Stromal cell of bone marrow (primary cell): ENCODE results near the gene HOXD4.

Experiments used
- DNase-seq: peaks from one replicate; pipeline ENCODE4 v3.0.0-alpha.2; 2012; ENCODE audit warnings: low read depth

The HOXD4 gene

DNA sequence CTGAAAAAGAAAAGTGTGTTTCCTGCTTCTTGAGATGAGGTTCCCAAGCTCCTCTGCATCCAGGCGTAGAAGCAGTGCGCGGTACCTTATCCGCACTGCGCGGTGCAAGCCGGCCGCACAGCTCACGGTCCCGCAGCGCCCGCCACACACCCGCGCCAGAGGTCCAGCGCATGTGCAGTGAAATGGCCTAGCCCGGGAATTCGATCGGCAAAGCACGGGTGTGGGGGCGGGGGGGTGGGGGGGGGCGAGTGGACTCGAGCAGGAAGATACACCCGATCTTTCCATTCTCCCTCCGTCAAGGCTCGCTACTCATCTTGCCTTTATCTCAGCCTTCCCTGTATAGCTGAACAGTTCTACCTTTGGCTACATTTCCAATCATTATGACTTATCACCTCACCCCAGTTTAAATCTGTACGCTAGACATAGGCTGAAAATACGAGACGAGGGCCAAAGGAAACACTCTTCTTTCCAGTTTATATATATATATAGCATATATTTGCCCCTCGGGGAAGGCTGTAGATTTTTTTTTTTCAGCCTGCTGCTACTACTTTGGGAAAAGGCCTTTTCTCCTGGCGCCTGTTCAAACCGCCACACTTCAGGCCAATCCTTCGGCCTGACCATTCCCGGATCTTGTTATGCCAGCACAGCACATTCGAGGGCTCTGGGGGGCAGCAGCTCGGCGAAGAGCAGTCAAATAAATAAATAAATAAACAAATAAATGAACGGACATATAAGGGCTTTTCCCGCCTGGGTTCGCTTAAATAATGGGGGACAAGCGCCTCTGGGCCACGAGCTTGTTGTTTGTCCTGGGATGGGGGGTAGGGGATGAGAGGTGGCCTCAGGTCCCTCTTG lies 11.5 kb upstream of the HOXD4 start:
- no peak for DNase-seq

DNA sequence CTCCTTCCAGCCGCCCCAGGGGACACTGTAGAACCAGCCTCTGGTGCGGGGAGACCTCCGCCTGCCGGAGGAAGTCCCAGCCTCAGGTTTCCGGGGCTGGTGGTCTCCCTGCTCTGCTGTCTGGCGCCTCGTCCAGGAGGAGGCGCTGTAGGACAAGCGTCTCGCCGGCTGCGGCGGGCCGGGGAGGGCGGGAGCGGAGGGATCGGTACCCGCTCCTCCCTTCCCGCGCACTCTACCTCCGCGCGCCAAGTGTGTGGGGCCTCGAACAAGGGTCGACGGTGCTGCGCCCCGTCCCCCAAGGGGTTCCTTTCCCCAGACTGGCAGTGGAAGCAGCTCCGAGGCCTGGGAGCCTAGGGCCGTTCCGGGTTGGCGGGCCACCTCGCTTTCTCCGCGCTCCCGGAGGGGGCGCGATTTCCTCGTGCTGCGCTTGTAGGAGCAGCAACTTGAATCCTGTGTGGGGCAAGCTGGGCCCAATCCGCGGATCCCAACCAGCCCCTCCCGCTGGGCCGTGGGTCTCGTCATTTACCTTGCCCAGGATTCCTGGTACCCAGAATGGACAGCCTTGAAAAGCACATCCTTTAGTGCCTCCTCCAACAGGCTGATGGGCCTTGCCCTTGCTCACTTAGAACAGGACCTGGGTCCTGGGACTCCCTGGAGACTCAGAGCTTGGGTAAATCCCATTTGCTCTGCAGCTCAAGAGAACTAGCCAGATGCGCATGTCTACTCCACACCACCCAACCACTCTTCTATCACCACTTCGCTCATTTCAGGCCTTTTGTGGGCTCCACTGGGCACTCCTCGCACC lies 10.6 kb upstream of the HOXD4 start:
- DNase-seq, result peak; percentile 58

DNA sequence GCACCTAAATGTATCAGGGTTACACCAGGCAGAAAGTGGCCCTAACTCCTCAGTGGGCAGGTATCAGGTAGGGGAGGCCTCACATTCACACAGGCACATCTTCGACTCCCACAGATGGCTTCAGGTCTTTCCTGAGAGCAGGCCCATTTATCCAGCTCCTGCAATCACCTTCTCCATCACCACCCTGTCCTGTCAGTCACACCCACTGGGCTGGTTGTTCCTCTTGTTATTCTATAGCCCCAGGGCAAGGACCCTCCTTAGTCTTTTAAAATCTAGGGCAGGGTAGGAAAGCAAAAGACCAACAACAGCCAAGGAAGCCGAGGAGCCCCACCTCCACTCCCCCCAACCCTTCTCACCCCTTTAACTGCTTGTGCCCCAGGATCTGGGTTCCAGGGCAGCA lies 9.1 kb upstream of the HOXD4 start:
- no peak for DNase-seq

DNA sequence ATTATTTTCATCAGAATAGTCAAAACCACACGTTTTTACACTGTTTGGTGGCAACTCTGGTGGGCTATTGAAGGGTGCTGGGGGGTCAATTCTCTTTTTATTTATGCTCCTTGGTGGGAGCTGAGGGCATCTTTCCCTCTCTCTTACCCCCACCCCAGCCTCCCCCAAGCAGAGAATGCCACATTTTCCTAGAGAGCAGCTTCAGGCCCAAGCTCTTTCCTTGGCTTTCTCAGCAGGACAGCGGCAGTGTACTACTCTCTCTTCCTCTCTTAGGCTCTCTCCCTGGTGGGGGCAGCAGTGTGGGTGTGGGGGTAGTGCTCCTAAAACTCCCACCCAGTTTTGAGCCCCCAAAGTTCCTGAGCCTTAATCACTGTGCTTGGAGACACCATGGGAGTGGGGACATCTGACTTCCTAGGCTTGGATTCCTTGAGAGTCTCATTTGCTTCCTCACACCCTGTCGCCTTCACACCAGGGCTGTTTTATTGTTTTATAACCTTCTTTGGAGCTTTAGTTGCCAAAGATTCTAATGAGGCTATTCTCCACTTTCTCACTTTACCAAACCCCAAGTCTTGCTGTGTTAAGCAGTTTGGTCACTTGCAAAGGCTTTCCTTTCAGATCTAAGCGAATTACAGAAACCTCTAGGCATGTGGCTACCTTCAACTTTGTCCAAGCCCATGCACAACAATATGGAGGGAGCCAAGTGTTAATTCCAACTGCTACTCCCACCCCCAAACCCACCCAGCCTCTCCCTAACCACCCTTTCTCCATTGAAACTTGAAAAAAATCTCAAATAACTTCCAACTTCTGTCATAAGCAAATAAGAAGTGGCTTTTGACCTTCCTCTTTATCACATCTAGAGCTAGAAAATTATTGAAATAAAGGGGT lies 6.0 kb upstream of the HOXD4 start:
- no peak for DNase-seq

DNA sequence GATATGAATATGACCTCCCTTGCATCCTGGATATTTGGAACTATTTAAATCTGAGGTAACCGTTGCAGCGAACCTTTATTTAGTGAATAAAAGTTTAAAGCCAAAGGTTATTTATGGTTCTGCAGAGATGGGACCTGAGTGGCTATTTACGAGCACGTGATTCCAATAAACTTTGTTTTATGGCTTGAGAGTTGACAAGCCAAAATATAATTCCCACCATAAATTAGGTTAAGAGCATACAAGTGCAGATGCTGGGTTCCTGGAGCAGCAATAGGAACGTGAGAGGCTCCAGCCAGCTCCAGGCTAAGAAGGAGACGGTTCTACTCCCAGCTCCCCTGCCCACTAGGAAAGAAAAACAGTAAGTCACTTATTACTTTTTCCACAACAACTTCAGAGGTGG lies 5.2 kb upstream of the HOXD4 start:
- DNase-seq, result no peak

DNA sequence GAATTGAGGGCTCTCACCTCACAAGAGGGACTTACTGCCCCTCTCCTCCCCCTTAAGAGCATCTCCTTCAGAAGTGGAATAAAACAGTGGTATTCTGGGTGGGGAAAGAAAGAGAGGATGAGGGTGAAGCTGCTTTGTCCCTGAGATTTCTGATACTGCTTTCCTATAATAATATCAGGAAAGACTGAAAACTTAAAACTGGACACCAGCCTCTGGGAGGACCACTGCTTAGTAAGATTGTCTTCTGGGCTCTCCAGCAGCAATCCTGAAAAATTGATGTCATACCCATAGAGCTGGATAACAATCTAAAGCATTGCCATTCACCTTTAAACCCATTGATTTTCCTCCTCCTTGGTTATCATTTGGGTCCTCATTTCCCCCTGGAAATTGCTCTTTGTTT lies 4.7 kb upstream of the HOXD4 start:
- no peak for DNase-seq

DNA sequence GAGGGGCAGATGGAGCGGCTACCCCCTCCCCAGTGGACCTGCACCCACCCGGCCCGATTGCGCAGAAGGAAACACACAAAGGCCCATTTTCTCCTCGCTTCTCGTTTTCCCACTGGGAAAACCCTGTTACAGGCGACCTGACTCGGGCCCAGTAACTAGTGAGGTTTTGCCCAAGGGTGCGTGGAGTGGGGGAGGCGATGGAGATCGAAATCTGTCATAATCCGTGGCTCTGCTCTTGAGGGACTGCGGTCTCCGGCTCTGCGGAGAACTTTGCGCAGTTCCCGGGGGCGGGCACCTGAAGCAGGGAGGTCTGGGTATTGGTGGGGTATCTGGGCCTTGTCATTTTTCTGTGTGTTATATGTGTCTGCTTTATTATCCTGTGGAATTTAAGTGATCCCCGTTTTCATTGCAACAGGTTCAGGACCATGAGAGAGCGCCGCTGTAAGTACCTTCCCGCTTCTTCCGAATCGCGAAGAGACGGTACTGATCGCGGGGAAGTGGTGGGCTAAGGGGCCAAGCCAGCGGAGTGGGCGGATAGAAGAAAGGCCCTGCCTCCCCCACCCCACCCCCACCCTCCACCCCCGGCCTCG lies 4.0 kb upstream of the HOXD4 start:
- DNase-seq, result no peak

DNA sequence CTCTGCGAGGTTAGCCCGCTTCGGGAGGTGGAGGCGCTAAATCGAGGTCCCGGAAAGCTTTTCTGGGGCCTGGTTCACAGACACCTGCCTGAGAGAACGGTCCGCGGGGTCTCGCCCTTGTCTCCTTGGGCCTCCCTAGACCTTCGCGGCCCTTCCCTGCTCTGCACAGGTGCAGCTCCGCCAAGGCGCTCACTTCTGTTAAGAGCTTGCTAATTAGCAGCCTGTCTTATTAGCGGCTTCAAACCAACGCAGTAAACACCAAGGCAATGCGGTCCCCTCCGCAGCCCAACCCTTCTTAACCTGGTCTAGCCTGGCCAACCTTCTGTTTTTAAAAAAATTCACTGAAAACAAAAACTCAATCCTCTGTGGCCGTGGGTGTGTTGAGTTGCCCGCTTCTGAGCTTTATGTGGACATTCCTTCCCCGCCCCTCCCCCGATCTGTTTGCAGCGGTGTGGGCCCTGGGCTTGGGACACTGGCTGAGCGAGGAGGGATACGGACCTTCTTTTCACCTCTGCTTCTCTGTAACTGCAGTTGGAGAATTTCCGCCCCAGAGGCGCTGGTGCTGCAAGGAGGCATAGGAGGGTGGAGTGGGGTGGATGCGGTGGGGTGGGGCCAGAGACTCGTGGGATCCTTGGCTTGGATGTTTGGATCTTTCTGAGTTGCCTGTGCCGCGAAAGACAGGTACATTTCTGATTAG lies 3.4 kb upstream of the HOXD4 start:
- DNase-seq, result no peak

DNA sequence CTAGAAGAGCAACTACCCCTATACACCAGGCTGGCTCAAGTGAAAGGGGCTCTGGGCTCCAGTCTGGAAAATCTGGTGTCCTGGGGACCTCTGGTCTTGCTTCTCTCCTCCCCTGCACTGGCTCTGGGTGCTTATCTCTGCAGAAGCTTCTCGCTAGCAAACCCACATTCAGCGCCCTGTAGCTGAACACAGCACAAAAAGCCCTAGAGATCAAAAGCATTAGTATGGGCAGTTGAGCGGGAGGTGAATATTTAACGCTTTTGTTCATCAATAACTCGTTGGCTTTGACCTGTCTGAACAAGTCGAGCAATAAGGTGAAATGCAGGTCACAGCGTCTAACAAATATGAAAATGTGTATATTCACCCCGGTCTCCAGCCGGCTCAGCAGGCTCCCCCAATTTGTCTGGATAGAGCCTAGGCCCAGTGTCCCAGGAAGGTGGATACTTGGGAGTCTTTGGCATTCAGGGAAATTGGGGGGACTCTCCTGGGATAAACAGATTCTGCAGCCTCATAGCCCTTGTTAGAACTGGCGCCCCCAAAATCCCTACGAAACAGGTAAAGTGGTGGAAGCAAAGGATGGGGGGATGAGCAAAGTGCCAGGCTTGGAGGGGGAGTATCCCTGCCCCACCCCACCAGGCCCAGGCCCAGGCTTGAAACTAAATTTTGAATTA lies 2.5 kb upstream of the HOXD4 start:
- no peak for DNase-seq

DNA sequence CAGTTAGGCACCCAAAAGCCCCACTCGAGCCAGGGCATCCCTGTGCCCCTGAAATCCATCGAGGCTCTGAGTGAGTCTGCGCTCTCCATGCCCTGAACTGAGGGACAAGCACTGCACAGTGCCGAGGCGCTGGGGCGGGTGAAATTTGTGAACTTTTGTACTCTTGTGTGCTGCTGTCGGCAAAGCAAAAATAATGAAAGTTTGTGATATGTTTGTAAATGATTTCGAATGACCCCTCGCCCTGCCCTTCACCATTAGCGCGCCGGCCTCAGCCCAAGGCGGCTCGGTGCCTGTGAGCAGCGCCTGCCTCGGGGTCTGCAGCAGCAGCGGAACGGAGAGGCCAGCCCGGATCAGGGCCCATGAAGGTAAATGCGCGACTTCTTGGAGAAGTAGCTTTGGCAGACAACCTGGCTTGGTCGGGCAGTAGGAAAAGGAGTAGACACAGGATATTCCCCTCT lies 1.8 kb upstream of the HOXD4 start:
- no peak for DNase-seq

DNA sequence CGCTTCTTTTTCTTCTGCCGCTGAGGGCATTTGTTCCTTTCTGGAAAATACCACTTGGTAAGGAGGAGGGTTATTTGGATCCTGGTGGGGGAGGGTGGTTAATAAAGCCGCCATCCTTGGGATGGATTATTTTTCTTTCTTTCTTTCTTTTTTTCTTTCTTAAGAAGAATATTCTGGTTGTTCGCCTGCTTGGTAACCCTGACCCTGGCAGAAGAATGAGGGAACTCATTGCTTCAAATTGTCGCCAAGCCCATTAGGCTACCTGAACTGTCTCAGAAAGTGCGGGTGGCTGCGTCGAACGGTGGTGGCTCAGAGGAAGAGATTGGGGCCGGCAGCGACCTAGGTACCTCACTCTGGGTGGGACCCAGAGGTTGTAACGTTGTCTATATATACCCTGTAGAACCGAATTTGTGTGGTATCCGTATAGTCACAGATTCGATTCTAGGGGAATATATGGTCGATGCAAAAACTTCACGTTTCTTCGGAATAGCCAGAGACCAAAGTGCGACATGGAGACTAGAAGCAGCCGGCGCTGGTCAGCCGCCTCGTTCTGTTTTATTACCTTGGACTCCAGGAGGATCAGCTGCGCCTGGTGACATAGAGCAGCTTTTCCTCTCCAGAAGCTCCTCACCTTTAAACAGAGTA lies 1.3 kb upstream of the HOXD4 start:
- no peak for DNase-seq

DNA sequence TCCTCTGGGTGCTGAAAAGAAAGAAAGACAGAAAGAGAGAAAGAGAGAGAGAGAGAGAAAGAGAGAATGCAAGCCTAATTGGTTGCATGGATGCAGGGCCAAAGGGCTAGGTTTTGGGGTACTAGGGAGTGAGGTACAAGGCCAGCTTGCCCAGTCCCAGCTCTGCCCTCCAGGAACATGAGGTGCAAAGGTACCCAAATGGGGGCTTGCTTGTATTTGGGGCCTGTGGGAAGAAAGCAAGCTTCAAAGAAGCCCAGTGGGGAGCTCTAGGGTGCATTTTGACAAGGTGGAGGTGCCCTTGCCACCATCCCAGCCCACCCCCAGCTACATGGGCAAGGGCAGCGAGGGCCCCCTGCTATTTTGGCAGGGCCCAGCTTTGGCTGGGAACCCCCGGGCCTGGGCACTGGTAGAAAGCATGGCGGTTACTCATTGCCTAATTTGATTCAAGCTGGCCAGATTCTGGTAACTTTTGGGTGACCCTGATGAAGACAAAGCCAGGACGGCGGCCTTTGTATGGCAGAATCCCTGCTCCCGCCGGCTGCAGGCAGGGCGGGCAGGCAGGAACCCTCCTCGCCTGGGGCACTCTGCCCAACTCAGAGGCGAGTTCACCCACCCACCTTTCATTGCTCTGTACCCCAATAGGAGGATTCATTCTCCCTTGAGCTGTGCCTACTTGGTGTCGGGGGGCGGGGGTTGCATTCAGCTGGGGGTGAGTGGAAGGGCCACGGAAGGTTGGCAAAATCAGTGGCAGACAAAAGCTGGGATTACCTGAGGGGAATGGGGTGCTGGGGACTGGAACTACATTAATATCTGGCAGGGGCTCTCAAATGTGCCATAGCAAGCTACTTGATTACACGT lies 537 bp upstream of the HOXD4 start:
- DNase-seq, result no peak

DNA sequence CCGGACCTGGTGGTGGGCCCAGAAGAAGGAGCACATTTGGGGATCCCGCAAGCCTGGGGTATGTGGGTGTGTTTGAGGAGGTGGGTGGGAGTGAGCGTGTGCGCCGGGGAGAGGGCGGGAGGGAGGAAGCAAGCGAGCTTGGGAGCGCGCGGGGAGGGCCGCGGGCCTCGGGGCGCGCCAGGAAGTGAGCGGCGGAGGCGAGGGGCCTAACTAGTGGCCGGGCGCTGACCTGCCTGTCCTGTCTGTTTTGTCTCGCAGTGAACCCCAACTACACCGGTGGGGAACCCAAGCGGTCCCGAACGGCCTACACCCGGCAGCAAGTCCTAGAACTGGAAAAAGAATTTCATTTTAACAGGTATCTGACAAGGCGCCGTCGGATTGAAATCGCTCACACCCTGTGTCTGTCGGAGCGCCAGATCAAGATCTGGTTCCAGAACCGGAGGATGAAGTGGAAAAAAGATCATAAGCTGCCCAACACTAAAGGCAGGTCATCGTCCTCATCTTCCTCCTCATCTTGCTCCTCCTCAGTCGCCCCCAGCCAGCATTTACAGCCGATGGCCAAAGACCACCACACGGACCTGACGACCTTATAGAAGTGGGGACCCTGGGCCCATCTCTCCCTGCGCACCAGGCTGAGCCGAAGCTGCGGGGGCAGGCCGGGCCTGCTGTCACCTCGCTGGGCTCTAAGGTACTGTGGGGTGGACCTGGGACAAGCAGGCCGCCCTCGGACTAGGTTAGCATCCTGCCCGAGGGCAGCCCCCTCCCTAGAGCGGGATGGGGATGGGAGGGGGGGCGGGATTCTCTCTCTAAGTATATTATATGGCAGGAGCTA lies 1.2 kb downstream of the HOXD4 start:
- no peak for DNase-seq

DNA sequence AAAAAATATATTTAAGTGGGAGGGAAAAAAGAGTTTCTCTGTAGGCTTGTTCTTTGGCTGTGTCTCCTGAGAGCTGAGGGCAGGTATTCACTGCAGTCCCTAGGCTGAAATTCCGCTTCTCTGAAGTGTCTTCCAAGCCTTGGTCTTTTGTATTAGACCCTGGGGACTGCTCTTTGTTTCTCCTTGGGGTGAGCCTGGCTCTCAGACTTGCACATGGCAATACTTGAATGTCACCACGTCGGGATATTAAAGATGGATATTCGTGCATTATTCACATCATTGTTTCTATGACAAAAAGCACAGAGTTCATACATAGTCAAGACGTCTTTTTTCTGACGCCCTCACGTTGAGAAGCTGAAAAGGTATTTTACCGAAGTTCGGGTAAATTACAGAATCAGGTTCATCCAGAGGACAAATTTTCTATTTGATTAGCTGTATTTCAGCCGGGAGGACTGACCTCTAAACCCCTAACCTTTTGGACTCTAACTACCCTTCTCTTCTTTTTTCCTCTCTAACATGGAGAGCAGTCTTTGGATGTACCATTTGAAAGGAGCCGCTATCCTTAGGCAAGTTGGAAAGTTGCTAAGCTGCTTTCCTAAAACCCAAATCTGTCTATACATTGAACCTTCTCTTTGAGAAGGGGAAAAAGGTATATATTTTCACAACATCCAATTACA lies 3.4 kb downstream of the HOXD4 start:
- no peak for DNase-seq

DNA sequence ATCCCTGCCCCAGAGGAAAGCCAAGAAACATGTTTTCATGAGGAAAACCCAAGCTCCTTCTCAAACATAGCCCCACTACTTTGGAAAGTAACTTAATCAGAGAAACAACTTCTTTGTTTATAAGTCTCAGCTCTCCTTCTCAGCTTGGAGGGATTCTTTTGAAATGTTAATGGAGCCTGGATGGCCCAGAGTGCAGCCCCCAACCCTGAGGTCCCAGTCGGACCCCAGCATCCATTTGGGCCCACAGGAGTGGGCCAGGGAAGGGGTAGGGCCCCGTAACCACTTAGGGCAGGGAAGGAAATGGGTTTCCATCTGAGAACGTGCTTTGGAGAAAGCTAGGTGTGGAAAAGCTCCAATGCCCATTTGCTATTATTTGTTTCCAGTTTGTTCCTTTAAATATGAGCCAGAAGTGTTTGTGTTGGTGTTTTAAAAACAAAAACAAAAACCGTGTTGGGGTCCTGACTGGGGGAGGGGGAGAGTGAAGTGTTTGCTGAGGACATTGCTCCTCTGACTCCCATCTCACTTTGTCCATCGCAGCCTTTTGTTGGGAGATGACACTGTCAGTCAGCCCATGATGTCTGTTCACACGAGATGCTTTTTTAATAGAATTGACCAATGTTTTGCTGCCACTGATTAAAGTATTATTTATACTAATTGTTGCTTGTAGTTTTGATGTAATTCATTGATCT lies 4.2 kb downstream of the HOXD4 start:
- DNase-seq, result no peak

DNA sequence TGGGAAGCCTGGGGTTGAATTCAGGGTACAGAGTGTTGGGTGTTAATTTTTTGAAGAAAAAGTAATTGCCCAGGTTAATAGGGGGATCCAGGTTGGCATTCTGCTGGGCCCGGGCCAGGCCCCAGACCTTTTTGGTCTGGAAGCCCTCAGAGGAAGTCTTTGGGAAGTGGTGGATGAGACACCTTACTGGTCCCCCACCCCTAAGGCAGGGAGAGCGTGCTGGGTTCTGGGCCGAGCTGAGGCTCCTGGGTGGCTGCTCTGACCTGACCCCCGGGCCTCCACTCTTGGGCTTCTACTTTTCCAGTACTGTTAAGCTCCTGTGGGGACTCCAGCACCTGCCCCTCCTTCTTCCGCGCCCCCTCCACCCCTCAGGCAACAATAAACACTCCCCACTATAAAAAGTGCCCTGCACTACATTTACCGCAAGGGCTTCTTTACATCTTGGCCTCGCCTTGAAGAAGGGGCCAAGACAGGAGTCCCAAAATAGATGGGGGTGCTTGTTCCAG lies 5.0 kb downstream of the HOXD4 start:
- DNase-seq, result no peak
